Stimulated activated naive B cell treated with anti-CD40 and anti-IgM and Interleukin-4, amounts not matched to agents 10 μg/mL and 1 μg/mL and 100 μg/mL, for 72 hours (primary cell): ENCODE results near the gene SCAPER.

Experiments used
- ATAC-seq, 2 donors: fragments of 150-1000 bp; cut with Tn5 transposase; replicated peaks; 2 replicates each; pipeline ENCODE4 v1.10.0; 2021; ENCODE audit warnings: moderate library complexity in 1 of 2
- DNase-seq: peaks from one replicate; pipeline ENCODE4 v3.0.0; 2021
- H3K27ac Mint-ChIP-seq: one replicate; pipeline ENCODE4 v1.8.0; 2022; ENCODE audit warnings: mild to moderate bottlenecking, mixed read lengths
- H3K27me3 Mint-ChIP-seq, 2 donors: one replicate each; pipeline ENCODE4 v1.8.0; 2022; ENCODE audit warnings: mixed read lengths in 2 of 2
- H3K36me3 Mint-ChIP-seq, 2 donors: one replicate each; pipeline ENCODE4 v1.8.0; 2022; ENCODE audit warnings: mixed read lengths in 2 of 2, mild to moderate bottlenecking in 1 of 2
- H3K4me1 Mint-ChIP-seq, 2 donors: one replicate each; pipeline ENCODE4 v1.8.0; 2022; ENCODE audit warnings: mixed read lengths in 2 of 2, mild to moderate bottlenecking in 1 of 2
- H3K4me3 Mint-ChIP-seq, 2 donors: one replicate each; pipeline ENCODE4 v1.8.0; 2022; ENCODE audit warnings: mild to moderate bottlenecking in 2 of 2, mixed read lengths in 2 of 2, moderate library complexity in 1 of 2
- H3K9me3 Mint-ChIP-seq, 2 donors: one replicate each; pipeline ENCODE4 v1.8.0; 2022; ENCODE audit warnings: mixed read lengths in 2 of 2, mild to moderate bottlenecking in 1 of 2

The SCAPER gene

DNA sequence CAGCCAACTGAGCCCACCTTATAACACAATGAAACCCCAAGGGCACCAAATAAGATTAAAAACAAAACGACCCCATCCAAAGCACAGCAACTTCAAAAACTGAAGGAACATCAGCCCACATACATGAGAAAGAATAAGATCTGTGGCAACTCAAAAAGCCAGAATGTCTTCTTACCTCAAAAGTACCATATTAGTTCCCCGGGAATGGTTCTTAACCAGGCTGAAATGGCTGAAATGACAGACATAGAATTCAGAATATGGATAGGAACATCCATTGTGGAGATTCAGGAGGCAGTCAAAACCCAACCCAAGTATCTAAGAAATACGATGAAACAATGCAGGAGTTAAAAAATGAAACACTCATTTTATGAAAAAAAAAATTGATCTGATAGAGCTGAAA, 222.3 kb downstream of the SCAPER start:
- Mint-ChIP-seq H3K4me3 (no peak overlapping the region), H3K9me3 (peaks cover 4 to 13% of the 10 kb centered on the region in 2 donors), H3K36me3 (peaks cover 13 to 37% of the 10 kb centered on the region in 2 donors), H3K27me3 (no peaks in the 10 kb centered on the region), H3K27ac (no peak overlapping the region), H3K4me1 (peaks cover 2 to 5% of the 10 kb centered on the region in 2 donors)
- ATAC-seq (no peak), DNase-seq (no peak)

DNA sequence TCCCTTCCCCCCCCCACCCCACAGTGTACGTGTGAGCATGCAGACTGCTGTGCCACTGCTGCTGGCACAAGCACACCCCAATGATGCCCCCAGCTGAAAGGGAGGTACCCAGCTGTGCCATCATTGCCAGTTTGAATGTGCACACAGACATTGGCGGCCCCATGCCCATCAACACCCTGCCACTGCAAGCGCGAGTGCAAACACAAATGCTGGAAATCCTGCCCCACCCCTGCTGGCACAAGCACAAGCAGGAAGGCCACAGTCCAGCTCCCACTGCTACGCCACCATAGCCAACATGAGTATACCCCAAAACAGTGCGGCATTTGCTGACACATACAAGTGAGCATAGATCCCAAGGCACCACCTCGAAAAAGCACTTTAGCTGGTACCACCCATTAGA, 222.9 kb downstream of the SCAPER start:
- no peaks in the 10 kb centered on the region for H3K27me3 Mint-ChIP-seq
- H3K4me3 Mint-ChIP-seq, result no peak overlapping the region
- DNase-seq (no peak), ATAC-seq (no peak)
- H3K9me3 Mint-ChIP-seq, result peaks cover 4 to 10% of the 10 kb centered on the region in 2 donors
- H3K27ac Mint-ChIP-seq, result no peak overlapping the region
- peaks cover 13 to 34% of the 10 kb centered on the region in 2 donors for H3K36me3 Mint-ChIP-seq
- peaks cover 2 to 5% of the 10 kb centered on the region in 2 donors for H3K4me1 Mint-ChIP-seq

DNA sequence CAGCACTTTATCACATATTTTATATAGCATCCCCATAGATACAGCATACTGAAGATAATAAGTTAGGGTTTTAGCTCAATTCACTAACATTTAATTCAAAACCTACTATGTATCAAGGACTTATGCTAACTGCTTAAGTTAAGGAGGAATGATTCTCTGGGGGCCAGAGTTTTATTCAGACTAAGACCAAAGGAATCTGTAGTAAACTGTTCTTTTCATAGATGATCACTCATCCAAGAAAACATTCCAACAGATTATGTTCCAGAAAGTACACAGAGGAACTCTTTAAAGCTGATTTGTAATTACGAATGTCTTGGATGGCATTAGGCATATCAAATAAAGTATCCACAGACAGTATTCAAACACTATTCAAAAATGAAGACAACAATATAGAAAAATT, 226.4 kb downstream of the SCAPER start:
- DNase-seq (no peak), ATAC-seq (no peak)
- no peaks in the 10 kb centered on the region for H3K27me3 Mint-ChIP-seq
- H3K4me1 Mint-ChIP-seq, result peaks cover 2 to 5% of the 10 kb centered on the region in 2 donors
- H3K27ac Mint-ChIP-seq, result no peak overlapping the region
- peaks cover 3 to 4% of the 10 kb centered on the region in 2 donors for H3K9me3 Mint-ChIP-seq
- H3K36me3 Mint-ChIP-seq, result peaks cover 13 to 25% of the 10 kb centered on the region in 2 donors
- no peak overlapping the region for H3K4me3 Mint-ChIP-seq

DNA sequence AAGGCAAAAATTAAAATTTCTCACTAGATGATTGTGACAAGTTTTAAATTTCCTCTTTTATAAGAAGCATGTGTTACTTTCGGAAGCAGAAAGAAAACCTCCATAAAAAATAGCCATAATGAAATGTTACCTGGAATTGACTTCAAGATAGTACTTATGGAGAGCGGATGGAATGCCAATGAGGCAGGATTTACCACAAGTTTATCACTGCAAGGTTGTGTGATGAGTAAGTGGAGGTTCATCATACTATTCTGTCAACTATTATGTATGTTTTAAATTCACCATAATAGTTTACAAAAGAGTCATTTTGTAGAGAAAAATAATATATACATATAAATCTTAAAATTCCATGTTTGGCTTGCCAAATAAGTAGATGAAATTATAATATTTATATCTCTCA, 230.3 kb downstream of the SCAPER start:
- DNase-seq, result no peak
- Mint-ChIP-seq H3K9me3 (no peaks in the 10 kb centered on the region), H3K36me3 (peaks cover 0 to under 1% of the 10 kb centered on the region in 2 donors), H3K27me3 (no peaks in the 10 kb centered on the region), H3K4me1 (peaks cover 2 to 6% of the 10 kb centered on the region in 2 donors), H3K4me3 (no peak overlapping the region), H3K27ac (no peak overlapping the region)
- no peak for ATAC-seq

DNA sequence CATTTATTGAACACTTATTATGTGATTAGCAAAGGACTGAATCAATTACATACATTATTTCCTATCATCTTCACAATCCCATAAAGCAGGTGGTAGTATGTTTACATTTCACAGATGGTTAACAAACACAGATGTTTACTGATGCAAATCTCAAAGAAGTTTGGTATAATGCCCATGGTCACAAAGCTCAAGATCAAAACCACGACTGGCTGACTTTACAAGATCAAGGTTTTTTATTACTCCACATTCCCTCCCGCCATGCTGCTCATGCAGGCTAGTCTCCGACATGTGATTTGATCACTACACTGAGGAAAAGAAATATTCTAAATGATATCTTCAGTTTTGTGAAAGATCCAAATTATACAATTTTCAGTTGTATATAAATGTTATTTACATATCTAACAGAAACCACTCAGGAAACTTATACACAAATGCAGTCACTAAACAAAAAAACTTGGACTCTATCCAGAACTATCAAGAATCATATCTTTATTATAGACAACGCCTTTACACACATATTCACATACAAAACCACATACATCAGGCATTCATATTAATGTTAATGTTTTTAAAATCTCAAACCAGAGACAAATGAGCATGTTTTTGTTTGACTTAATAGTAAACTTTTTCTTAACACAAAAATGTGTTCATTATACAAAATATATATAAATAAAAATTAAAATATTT, 235.5 kb downstream of the SCAPER start:
- DNase-seq (no peak), ATAC-seq (no peak)
- H3K9me3 Mint-ChIP-seq, result peaks cover 0 to 1% of the 10 kb centered on the region in 2 donors
- no peaks in the 10 kb centered on the region for H3K27me3 Mint-ChIP-seq
- H3K27ac Mint-ChIP-seq, result no peak overlapping the region
- peaks cover 0 to 7% of the 10 kb centered on the region in 2 donors for H3K36me3 Mint-ChIP-seq
- no peak overlapping the region for H3K4me3 Mint-ChIP-seq
- peaks cover 10 to 15% of the 10 kb centered on the region in 2 donors for H3K4me1 Mint-ChIP-seq

DNA sequence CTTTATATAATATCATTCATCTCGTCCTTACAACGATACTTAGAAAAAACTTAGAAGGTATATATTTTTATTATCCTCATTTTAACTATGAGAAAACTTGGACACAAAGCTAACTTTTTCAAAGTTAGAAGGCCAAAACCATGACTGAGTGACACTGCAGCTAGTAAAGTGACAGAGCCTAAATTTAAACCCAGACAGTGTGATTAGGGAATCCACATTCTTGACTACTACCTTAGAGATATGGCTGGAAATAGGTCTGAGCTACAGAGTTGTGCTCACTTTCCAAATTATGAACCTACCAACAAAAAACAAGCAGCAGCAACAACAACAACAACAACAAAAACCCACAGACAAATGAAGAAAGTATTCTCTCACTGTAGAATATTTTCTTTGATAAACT, 236.2 kb downstream of the SCAPER start:
- ATAC-seq (no peak), DNase-seq (no peak)
- Mint-ChIP-seq H3K27ac (no peak overlapping the region), H3K36me3 (peaks cover 0 to 12% of the 10 kb centered on the region in 2 donors), H3K4me3 (no peak overlapping the region), H3K9me3 (peaks cover 0 to 1% of the 10 kb centered on the region in 2 donors), H3K4me1 (peaks cover 14 to 20% of the 10 kb centered on the region in 2 donors), H3K27me3 (no peaks in the 10 kb centered on the region)

DNA sequence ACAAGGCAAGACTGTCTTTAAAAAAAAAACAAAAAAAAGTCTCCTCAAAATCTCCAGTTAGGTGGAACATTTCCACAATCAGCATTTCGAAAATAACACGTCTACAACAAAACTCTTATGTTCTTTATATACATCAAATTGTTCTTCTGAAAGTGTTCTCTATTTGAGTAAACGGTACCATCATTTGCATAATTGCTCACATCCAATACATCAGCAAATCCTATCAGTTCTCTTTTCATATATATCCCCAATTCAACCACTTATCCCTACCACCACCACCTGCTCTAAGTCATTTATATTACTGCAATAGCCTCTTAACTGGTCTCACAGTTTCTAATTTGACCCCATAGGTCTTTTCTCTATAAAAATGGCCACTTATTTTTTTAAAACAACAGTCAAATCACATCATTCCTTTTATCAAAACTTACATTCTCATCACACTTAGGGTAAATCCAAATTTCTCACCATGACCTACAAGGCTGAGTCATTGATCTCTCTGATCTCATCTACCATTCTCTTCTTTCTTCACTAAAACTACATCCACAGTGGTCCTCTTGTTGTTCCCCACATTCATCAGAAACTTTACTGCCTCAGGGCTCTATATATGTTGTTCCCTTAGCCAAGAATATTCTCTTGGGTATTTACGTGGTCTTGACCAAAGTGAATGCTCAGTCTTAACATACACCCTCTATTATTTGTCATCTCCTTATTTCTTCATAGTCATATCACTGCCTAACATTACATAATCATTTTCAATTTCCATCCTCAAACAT, 237.0 kb downstream of the SCAPER start:
- DNase-seq (no peak), ATAC-seq (peak; percentile 28 to 49)
- H3K36me3 Mint-ChIP-seq, result peaks cover 0 to 12% of the 10 kb centered on the region in 2 donors
- no peak overlapping the region for H3K4me3 Mint-ChIP-seq
- peaks cover 0 to 1% of the 10 kb centered on the region in 2 donors for H3K9me3 Mint-ChIP-seq
- H3K27ac Mint-ChIP-seq, result no peak overlapping the region
- H3K27me3 Mint-ChIP-seq, result no peaks in the 10 kb centered on the region
- H3K4me1 Mint-ChIP-seq, result peaks cover 14 to 28% of the 10 kb centered on the region in 2 donors

DNA sequence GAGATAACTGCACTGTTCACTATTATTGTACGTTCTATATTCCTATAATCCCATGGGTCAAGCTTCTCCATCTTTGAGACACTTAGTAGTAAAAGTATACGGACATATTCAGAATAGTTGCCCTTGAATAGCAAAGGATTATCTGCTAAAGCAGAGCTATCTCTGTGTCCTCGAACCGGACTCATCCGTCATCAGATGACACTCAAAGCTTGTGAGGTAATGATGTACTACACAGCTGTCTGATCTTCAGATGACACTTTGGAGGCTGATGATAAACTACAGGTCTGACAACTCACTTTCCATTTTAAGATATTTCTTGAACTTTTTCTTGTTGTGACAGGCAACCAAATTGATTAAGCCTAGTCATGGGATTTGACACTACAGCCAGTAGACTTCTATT, 240.2 kb downstream of the SCAPER start:
- ATAC-seq (no peak), DNase-seq (no peak)
- H3K27ac Mint-ChIP-seq, result no peak overlapping the region
- peaks cover 5% of the 10 kb centered on the region in 2 donors for H3K9me3 Mint-ChIP-seq
- peaks cover 12 to 25% of the 10 kb centered on the region in 2 donors for H3K4me1 Mint-ChIP-seq
- H3K27me3 Mint-ChIP-seq, result no peaks in the 10 kb centered on the region
- peaks cover 10 to 30% of the 10 kb centered on the region in 2 donors for H3K36me3 Mint-ChIP-seq
- no peak overlapping the region for H3K4me3 Mint-ChIP-seq

DNA sequence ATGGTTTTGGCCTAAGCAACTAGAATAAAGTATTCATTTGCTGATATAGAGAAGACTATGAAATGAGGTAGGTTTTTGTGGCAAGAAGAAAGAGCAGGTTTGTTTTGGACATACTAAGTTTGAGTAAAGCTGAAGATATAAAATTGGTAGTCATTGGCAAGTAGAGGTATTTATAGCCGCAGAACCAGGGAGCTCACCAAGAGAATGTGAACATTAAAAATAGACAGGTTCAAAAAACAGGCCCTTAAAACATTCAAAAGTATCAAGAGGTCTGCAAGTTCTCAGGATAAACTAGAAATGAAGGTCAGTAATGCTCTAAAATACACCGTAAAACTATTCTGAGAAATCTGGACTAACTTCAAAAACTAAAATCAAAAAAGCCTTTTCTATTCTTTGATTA, 240.7 kb downstream of the SCAPER start:
- Mint-ChIP-seq H3K36me3 (peaks cover 13 to 35% of the 10 kb centered on the region in 2 donors), H3K27me3 (no peaks in the 10 kb centered on the region), H3K9me3 (peaks cover 7% of the 10 kb centered on the region in 2 donors)

DNA sequence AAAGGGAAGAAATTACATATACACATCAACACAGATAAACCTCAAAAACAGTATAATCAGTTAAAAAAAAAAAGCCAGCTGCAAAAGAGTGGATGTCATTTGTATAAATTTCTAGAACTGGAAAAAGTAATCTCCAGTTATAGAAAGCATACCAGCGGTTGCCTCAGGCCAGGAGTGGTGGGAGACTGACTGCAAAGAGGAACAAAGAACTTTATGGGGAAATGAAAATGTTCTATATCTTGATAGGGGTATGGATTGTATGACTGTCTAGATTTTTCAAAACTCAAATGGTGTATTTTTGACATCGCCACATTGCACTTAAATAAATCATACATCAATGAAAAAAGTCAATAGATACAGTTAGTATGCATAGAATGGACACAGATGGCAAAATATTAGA, 241.6 kb downstream of the SCAPER start:
- Mint-ChIP-seq H3K36me3 (peaks cover 18 to 43% of the 10 kb centered on the region in 2 donors), H3K27me3 (no peaks in the 10 kb centered on the region), H3K9me3 (peaks cover 7% of the 10 kb centered on the region in 2 donors), H3K4me1 (peaks cover 12 to 25% of the 10 kb centered on the region in 2 donors), H3K4me3 (no peak overlapping the region), H3K27ac (no peak overlapping the region)
- peak; percentile 8 for DNase-seq
- peak; percentile 98 to 99 for ATAC-seq

More for the DNA sequence above, 240.7 kb downstream of the SCAPER start:
- DNase-seq (no peak), ATAC-seq (no peak)
- peaks cover 12 to 25% of the 10 kb centered on the region in 2 donors for H3K4me1 Mint-ChIP-seq
- no peak overlapping the region for H3K4me3 Mint-ChIP-seq
- H3K27ac Mint-ChIP-seq, result no peak overlapping the region

DNA sequence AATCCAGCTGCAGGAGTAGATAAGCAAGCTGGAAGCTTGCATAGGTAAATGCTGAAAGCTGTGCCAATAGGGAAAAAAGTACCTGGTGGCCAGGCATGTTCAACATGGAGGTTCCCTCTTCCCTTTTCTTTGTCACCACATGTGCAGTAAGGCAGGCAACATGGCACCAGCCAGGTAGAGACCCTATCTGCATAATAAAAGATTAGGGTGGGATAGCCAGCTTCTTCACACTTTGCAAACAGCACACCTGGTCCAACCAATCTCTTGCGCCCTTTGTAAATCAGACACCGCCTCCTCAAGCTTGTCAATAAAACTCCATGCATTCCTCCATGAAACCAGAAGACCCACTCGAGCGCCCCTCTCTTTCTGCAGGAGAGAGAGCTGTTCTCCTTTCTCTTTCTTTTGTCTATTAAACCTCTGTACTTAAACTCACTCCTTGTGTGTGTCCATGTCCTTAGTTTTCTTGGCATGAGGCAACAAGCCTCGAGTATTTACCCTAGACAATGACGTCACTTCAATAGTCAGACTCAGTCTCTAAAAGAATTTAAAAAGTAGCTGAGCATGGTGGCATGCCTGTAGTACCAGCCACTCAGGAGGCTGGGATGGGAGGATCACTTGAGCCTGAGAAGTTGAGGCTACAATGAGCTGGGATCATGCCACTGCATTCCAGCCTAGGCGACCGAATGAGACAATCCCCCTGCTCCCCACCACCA, 256.3 kb downstream of the SCAPER start:
- Mint-ChIP-seq H3K9me3 (peaks cover 0 to 7% of the 10 kb centered on the region in 2 donors), H3K36me3 (peaks cover 49 to 56% of the 10 kb centered on the region in 2 donors)
- DNase-seq, result no peak

DNA sequence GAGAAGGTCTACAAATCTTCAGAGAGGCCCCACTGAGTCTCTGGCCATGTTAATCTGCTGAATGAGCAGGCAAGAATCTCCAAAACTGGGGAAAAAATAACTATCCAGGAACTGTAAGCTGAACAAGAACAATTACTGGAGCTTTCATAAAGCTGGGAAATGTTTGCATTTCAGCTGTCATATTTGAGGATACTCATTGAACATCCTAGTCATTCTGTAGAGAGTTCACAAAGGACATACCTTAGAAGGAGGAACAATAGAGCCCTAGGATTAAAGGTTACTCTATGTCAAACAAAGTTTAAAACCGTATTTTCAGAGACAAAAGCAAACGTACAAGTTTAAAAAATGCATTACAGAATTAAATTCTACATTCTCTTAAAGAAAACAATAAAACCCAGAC, 257.5 kb downstream of the SCAPER start:
- no peak overlapping the region for H3K27ac Mint-ChIP-seq
- peaks cover 36 to 47% of the 10 kb centered on the region in 2 donors for H3K36me3 Mint-ChIP-seq
- no peak for ATAC-seq
- H3K9me3 Mint-ChIP-seq, result peaks cover 0 to 5% of the 10 kb centered on the region in 2 donors
- H3K4me3 Mint-ChIP-seq, result no peak overlapping the region
- peaks cover 0 to 2% of the 10 kb centered on the region in 2 donors for H3K4me1 Mint-ChIP-seq
- H3K27me3 Mint-ChIP-seq, result no peaks in the 10 kb centered on the region
- no peak for DNase-seq

More for the DNA sequence above, 256.3 kb downstream of the SCAPER start:
- Mint-ChIP-seq H3K27ac (no peak overlapping the region), H3K4me3 (no peak overlapping the region), H3K27me3 (no peaks in the 10 kb centered on the region), H3K4me1 (peaks cover 0 to 5% of the 10 kb centered on the region in 2 donors)
- no peak for ATAC-seq

DNA sequence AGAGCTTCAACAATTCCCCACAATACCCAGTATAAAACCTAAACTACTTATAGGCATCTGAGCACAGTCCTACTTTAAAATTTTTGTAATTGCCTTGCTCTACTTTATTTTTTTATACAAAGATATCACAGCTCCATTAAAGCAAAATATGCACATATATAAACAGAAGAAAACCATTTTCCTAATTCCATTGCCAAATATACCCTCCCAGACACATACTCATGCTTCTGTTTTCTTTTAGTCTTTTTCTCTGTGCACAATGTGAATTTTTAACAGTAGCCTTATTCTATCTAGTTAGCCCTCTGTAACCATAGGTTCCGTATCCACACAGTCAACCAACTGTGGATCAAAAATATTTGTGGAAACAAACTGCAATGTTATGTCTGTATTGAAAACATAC, 260.5 kb downstream of the SCAPER start:
- Mint-ChIP-seq H3K36me3 (peaks cover 26 to 36% of the 10 kb centered on the region in 2 donors), H3K4me1 (peaks cover 0 to 2% of the 10 kb centered on the region in 2 donors)

DNA sequence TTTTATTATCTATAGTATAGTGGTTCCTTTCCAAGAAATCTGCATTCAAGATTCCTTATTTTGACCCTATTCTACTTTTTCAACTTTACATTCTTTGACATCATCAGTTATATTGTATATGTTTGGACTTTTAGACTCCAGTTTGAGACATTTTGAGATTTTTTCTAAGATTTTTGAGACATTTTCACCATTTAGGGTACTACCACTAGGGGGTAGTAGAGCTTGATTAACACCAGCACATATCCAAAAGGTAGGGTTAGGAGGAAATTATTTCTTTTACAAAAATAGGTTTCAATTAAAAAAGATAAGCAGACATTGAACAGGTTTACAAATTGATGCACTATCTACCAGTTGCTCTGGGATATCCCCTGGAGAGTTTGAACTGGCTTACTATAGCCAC, 262.5 kb downstream of the SCAPER start:
- Mint-ChIP-seq H3K4me3 (no peak overlapping the region), H3K9me3 (peaks cover 0 to 2% of the 10 kb centered on the region in 2 donors), H3K27me3 (no peaks in the 10 kb centered on the region), H3K4me1 (peaks cover 0 to 2% of the 10 kb centered on the region in 2 donors), H3K36me3 (peaks cover 15 to 24% of the 10 kb centered on the region in 2 donors), H3K27ac (no peak overlapping the region)
- ATAC-seq (no peak), DNase-seq (no peak)

More for the DNA sequence above, 260.5 kb downstream of the SCAPER start:
- no peak for ATAC-seq
- peaks cover 0 to 5% of the 10 kb centered on the region in 2 donors for H3K9me3 Mint-ChIP-seq
- no peaks in the 10 kb centered on the region for H3K27me3 Mint-ChIP-seq
- H3K4me3 Mint-ChIP-seq, result no peak overlapping the region
- DNase-seq, result no peak
- no peak overlapping the region for H3K27ac Mint-ChIP-seq
